Colonic mucosa (tissue), 4 donors: Measurements from ENCODE around the gene SPRTN. TPM values are rescaled to one million over a fixed set of nuclear protein-coding genes. Genes with fewer than 3 reads are reported as not detected.

Experiments
- DNase-seq: peaks from one replicate; pipeline ENCODE4 v3.0.0-alpha.2; 2020
- H3K27ac ChIP-seq: fragments of 200-600 bp; one replicate; pipeline ENCODE4 v1.8.0; 2021
- H3K27me3 ChIP-seq: fragments of 200-600 bp; one replicate; pipeline ENCODE4 v1.8.0; 2021
- H3K36me3 ChIP-seq: fragments of 200-600 bp; one replicate; pipeline ENCODE4 v1.8.0; 2021
- H3K4me1 ChIP-seq: fragments of 200-600 bp; one replicate; pipeline ENCODE4 v1.8.0; 2021; ENCODE audit warnings: mild to moderate bottlenecking
- H3K4me3 ChIP-seq: fragments of 200-600 bp; one replicate; pipeline ENCODE4 v1.8.0; 2021
- H3K9ac ChIP-seq, 2 donors: one replicate each; pipeline ENCODE4 v1.7.0; 2013; ENCODE audit warnings: control low read depth in 2 of 2, low read depth in 2 of 2, low read length in 2 of 2
- H3K9me3 ChIP-seq: fragments of 200-600 bp; one replicate; pipeline ENCODE4 v1.8.0; 2021
- CTCF ChIP-seq: fragments of 200-600 bp; IDR thresholded peaks from one replicate; pipeline ENCODE4 v1.8.0; 2022; ENCODE audit warnings: antibody characterized with exemption, mild to moderate bottlenecking
- intact Hi-C: fragments of 100-400 bp; cut with DNase I; formaldehyde crosslinking; loops from one replicate; pipeline ENCODE4 v1.14.1; 2022
- total RNA-seq, 2 donors: library from RNA; stranded (reverse); fragmentation: NEBNext Ultra II Directional in 1 of 2; extraction: Animal tissue kit (Norgen Biotek cat#: 25700) in 1 of 2; gene quantifications; one replicate each; pipeline ENCODE4 v1.2.1, GENCODE V29; 2021
- donor health status: healthy.
- donor health status: DM: no; HTN: no; CAD: no.
- donor health status: DM: no; HTN: no; CAD: no.

SPRTN gene
- total RNA-seq, 2 donors from 2014 or later, result 8.5 to 12.3 TPM

DNA sequence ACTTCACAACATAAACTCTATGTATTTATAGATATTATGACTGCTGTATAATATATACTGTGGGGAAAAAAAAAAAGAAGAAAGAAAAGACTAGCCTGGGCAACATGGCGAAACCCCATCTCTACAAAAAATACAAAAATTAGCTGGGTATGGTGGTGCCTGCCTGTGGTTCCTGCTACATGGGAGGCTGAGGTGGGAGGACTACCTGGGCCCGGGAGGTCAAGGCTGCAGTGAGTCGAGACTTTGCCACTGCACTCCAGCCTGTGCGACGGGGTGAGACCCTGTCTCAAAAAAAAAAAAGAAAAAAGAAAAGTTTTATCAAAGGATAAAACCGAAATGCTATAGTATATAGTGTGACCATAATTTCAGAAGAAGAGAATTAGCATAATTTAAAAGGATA, 3.1 kb upstream of the SPRTN start:
- Histone ChIP-seq H3K27ac (no peak overlapping the region), H3K27me3 (no peaks in the 10 kb centered on the region), H3K4me3 (no peak overlapping the region), H3K4me1 (peaks cover 13% of the 10 kb centered on the region), H3K36me3 (no peaks in the 10 kb centered on the region), H3K9me3 (no peaks in the 10 kb centered on the region), H3K9ac (no peak overlapping the region)
- TF ChIP-seq CTCF, result no peak
- intact Hi-C loops, result no loop called here
- DNase-seq, result no peak

GRCh38 chr1:231335663-231336602, 2.2 kb upstream of the SPRTN start:
- Histone ChIP-seq H3K27ac (no peak overlapping the region), H3K36me3 (no peaks in the 10 kb centered on the region), H3K9me3 (no peaks in the 10 kb centered on the region), H3K4me3 (peak overlapping the region; percentile 97), H3K9ac (peak overlapping the region in 1 of 2 donors; percentile 84), H3K4me1 (peaks cover 13% of the 10 kb centered on the region), H3K27me3 (no peaks in the 10 kb centered on the region)
- intact Hi-C loops, result no loop called here
- no peak for DNase-seq
- no peak for TF ChIP-seq CTCF

GRCh38 chr1:231337043-231337471, 1.0 kb upstream of the SPRTN start:
- no peak for TF ChIP-seq CTCF
- H3K9ac ChIP-seq, result peak overlapping the region; percentile 68 to 84
- H3K27ac ChIP-seq, result peak overlapping the region; percentile 95
- intact Hi-C loops, result no loop called here
- H3K9me3 ChIP-seq, result no peaks in the 10 kb centered on the region
- peak overlapping the region; percentile 97 for H3K4me3 ChIP-seq
- peak; percentile 22 for DNase-seq
- peaks cover 13% of the 10 kb centered on the region for H3K4me1 ChIP-seq
- no peaks in the 10 kb centered on the region for H3K27me3 ChIP-seq
- no peaks in the 10 kb centered on the region for H3K36me3 ChIP-seq

DNA sequence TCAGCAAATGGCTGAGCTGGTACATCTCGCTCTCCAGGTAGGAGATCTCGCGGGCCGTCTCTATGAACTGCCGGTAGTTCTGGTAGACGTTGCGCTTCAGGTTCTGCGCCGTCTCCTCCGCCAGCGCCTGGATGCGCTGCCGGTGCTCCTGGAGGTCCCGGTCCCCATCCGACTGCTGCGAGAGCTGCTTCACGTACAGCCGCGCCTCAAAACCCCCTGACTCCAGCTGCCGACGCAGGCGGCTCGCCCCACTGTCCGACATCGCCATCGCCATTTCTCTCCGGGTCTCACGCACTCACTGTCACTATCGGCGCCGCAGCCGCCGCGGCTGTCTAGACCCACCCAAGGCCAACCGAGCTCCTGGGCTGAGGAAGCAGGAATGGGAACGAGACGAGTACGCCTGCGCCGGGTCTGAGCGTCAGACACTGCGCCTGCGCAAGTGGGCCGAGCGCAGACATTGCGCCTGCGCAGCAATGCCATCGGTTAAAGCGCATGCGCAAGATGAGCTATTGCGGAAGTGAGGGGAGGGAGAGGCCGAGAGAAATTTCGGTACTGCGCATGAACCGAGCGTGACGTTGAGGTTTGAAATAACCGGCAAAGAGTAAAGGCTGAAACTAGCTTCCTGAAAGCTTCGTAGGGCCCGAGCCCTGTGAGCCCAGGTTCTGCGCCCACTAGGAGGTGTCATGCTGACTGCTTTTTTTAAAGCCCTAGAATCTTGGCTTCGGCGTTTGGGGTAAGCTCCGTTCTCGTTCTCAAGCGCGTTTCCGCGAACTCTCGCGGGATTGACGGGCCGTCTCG, 422 bp upstream of the SPRTN start, which contains the start of gene EXOC8:
Gene EXOC8 (minus strand): TSS at position 381 of the 798 bp plus-strand sequence. CDS start 107 bp downstream, at position 274.
- DNase-seq, result peak; percentile 97
- Histone ChIP-seq H3K36me3 (no peaks in the 10 kb centered on the region), H3K9ac (peak within 1 kb of the TSS; percentile 84 to 95), H3K4me1 (peaks cover 13% of the 10 kb centered on the region), H3K27ac (peak within 1 kb of the TSS; percentile 95), H3K4me3 (peak within 1 kb of the TSS; percentile 97), H3K27me3 (no peaks in the 10 kb centered on the region), H3K9me3 (no peaks in the 10 kb centered on the region)
- TF ChIP-seq CTCF, result no peak
- intact Hi-C loops, result loop anchor here (2.0 kb wide), 1 partner anchor 43 kb away; no protein-coding TSS in a partner anchor

DNA sequence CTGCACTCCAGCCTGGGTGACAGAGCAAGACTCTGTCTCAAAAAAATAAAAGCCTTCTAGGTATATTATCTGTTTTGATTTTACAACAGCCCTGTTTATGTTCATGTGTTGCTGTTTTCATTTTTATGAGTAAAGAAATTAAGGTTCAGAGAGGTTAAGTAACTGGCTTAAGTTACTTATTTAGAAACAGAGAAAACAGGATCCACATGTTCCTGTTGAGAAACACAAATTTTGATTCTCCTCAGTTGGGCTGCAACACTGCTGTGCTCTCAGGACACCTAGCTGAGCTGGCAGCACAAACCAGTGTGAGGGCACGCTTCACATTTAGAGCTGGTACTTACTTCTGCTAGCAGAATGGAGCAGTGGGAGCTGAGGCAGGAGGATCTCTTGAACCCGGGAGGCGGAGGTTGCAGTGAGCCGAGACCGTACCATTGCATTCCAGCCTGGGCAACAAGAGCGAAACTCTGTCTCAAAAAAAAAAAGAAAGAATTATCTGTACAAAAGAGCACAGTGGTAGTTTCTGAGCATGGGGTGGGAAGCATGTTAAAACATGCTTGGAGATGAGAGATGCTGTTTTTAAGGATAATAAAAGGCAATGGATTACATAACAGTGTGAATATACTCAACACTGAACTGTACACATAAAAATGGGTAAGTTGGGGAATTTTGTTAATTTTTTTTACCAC, 2.4 kb downstream of the SPRTN start:
- no peaks in the 10 kb centered on the region for H3K27me3 ChIP-seq
- H3K4me1 ChIP-seq, result peaks cover 13% of the 10 kb centered on the region
- intact Hi-C loops, result no loop called here
- no peak overlapping the region for H3K9ac ChIP-seq
- H3K9me3 ChIP-seq, result no peaks in the 10 kb centered on the region
- H3K4me3 ChIP-seq, result no peak overlapping the region
- no peaks in the 10 kb centered on the region for H3K36me3 ChIP-seq
- TF ChIP-seq CTCF, result no peak
- no peak overlapping the region for H3K27ac ChIP-seq
- no peak for DNase-seq
